Smooth muscle cell (in vitro differentiated cells): ENCODE results near the gene NT5C1A. TPM values are rescaled to one million over a fixed set of nuclear protein-coding genes. Genes with fewer than 3 reads are reported as not detected.

Experiments used
- DNase-seq: peaks from one replicate; lab custom pipeline; 2025; ENCODE audit not compliant: unreplicated experiment; lab: John Stamatoyannopoulos, UW
- H2AFZ ChIP-seq: fragments of 200-600 bp; sonication (generic); 2 replicates; pipeline ENCODE4 v1.6.0; 2016; ENCODE audit warnings: antibody characterized with exemption, low read depth, mild to moderate bottlenecking
- H3F3A ChIP-seq: fragments of 200-600 bp; sonication (generic); 2 replicates; pipeline ENCODE4 v1.6.0; 2017; ENCODE audit warnings: antibody characterized with exemption, low read depth
- H3K27ac ChIP-seq: fragments of 200-600 bp; sonication (generic); 2 replicates; pipeline ENCODE4 v1.5.1; 2016; ENCODE audit warnings: low read depth, mild to moderate bottlenecking
- H3K27me3 ChIP-seq: fragments of 200-600 bp; sonication (generic); 2 replicates; pipeline ENCODE4 v1.6.1; 2016; ENCODE audit warnings: low read depth, mild to moderate bottlenecking
- H3K36me3 ChIP-seq: fragments of 200-600 bp; sonication (generic); 2 replicates; pipeline ENCODE4 v1.5.1; 2016; ENCODE audit warnings: low read depth
- H3K4me1 ChIP-seq: fragments of 200-600 bp; sonication (generic); 2 replicates; pipeline ENCODE4 v1.5.1; 2016; ENCODE audit warnings: low read depth
- H3K4me2 ChIP-seq: fragments of 200-600 bp; sonication (generic); 2 replicates; pipeline ENCODE4 v1.6.0; 2016; ENCODE audit warnings: mild to moderate bottlenecking
- H3K4me3 ChIP-seq: fragments of 200-600 bp; sonication (generic); 2 replicates; pipeline ENCODE4 v1.5.1; 2016; ENCODE audit warnings: mild to moderate bottlenecking
- H3K79me2 ChIP-seq: fragments of 200-600 bp; sonication (generic); 2 replicates; pipeline ENCODE4 v1.6.0; 2016; ENCODE audit warnings: low read depth, mild to moderate bottlenecking
- H3K9ac ChIP-seq: fragments of 200-600 bp; sonication (generic); 2 replicates; pipeline ENCODE4 v1.6.0; 2016; ENCODE audit warnings: low read depth
- H3K9me3 ChIP-seq: fragments of 200-600 bp; sonication (generic); replicated peaks from 2 replicates; pipeline ENCODE4 v1.5.1; 2016; ENCODE audit warnings: low read depth
- H4K20me1 ChIP-seq: fragments of 200-600 bp; sonication (generic); 2 replicates; pipeline ENCODE4 v1.6.0; 2016; ENCODE audit warnings: low read depth
- WGBS: methylation state at CpG from one replicate; pipeline ENCODE4 v1.1.7; 2016; ENCODE audit warnings: low lambda C conversion rate; 5-methylcytosine and 5-hydroxymethylcytosine counted together
- polyA plus RNA-seq: library from polyadenylated mRNA; unstranded; fragments of >200 nt; fragmentation: Nextera tagmentation; extraction: Ambion mirVana; gene quantifications from 2 replicates; pipeline ENCODE4 v1.2.1, GENCODE V29; 2016
- total RNA-seq: library from RNA; depleted of rRNA; stranded (reverse); fragments of >200 nt; gene quantifications from 2 replicates; pipeline ENCODE4 v1.2.3, GENCODE V29; 2014
- TF ChIP-seq, protein P1 (sequence below): fragments of 200-600 bp; sonication (generic); IDR thresholded peaks from 2 replicates; pipeline ENCODE4 v1.5.1; 2017; ENCODE audit warnings: borderline replicate concordance, mild to moderate bottlenecking, antibody characterized with exemption; ENCODE audit not compliant: insufficient read depth, poor library complexity, severe bottlenecking

NT5C1A gene
- total and polyA plus RNA-seq, 2 experiments from 2014 or later = not detected

DNA sequence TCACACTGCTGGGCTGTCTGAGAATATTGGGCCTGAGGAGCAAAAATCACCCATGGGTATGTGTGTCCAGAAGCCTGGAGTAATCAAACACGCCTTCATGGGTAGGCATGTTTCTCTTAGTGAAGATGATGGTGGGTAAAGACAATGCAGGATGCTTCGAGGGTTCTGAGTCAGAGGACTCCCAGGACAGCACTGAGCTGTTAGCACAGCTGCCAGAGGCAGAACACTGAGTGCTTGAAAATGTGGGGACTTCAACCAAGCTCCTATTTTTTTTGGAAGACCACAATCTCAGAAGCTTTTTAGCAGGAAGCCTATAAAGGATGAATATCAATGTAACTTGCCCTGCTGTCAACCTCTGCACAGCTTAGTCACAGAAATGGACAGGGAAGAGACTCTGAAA is 7.9 kb upstream of the NT5C1A start:
- Histone ChIP-seq H3K9ac (no peak overlapping the region), H3F3A (no peaks in the 10 kb centered on the region)
- 56% methylated on average over 2 of the region's 2 CpGs for WGBS

GRCh38 chr1:39678889-39679288 is 7.0 kb upstream of the NT5C1A start:
- H3K27me3 ChIP-seq = peaks cover 92% of the 10 kb centered on the region
- TF ChIP-seq, protein P1, sequence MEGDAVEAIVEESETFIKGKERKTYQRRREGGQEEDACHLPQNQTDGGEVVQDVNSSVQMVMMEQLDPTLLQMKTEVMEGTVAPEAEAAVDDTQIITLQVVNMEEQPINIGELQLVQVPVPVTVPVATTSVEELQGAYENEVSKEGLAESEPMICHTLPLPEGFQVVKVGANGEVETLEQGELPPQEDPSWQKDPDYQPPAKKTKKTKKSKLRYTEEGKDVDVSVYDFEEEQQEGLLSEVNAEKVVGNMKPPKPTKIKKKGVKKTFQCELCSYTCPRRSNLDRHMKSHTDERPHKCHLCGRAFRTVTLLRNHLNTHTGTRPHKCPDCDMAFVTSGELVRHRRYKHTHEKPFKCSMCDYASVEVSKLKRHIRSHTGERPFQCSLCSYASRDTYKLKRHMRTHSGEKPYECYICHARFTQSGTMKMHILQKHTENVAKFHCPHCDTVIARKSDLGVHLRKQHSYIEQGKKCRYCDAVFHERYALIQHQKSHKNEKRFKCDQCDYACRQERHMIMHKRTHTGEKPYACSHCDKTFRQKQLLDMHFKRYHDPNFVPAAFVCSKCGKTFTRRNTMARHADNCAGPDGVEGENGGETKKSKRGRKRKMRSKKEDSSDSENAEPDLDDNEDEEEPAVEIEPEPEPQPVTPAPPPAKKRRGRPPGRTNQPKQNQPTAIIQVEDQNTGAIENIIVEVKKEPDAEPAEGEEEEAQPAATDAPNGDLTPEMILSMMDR = no peak
- no peaks in the 10 kb centered on the region for H3K79me2 ChIP-seq
- no peaks in the 10 kb centered on the region for H3K9me3 ChIP-seq
- no peaks in the 10 kb centered on the region for H3F3A ChIP-seq
- H3K9ac ChIP-seq = no peak overlapping the region
- no peaks in the 10 kb centered on the region for H3K4me1 ChIP-seq
- no peaks in the 10 kb centered on the region for H4K20me1 ChIP-seq
- WGBS = 54% methylated on average over 2 of the region's 2 CpGs
- no peak overlapping the region for H3K4me2 ChIP-seq
- no peak overlapping the region for H3K4me3 ChIP-seq
- no peak overlapping the region for H3K27ac ChIP-seq
- H3K36me3 ChIP-seq = no peaks in the 10 kb centered on the region
- no peak for DNase-seq
- no peak overlapping the region for H2AFZ ChIP-seq

More for the DNA sequence above, 7.9 kb upstream of the NT5C1A start:
- Histone ChIP-seq H3K27ac (no peak overlapping the region), H3K79me2 (no peaks in the 10 kb centered on the region), H3K36me3 (no peaks in the 10 kb centered on the region), H3K27me3 (peaks cover 92% of the 10 kb centered on the region), H2AFZ (no peak overlapping the region), H3K4me3 (no peak overlapping the region), H3K9me3 (no peaks in the 10 kb centered on the region), H3K4me1 (no peaks in the 10 kb centered on the region), H3K4me2 (no peak overlapping the region), H4K20me1 (no peaks in the 10 kb centered on the region)
- DNase-seq = no peak
- TF ChIP-seq, protein P1 = no peak

- H2AFZ ChIP-seq = no peak overlapping the region
- no peaks in the 10 kb centered on the region for H4K20me1 ChIP-seq
- no peaks in the 10 kb centered on the region for H3F3A ChIP-seq
- TF ChIP-seq, protein P1 = no peak
- H3K4me1 ChIP-seq = no peaks in the 10 kb centered on the region
- 78% methylated on average over 4 of the region's 4 CpGs for WGBS
- H3K4me3 ChIP-seq = no peak overlapping the region
- H3K79me2 ChIP-seq = no peaks in the 10 kb centered on the region
- no peaks in the 10 kb centered on the region for H3K36me3 ChIP-seq
- DNase-seq = no peak
- no peak overlapping the region for H3K27ac ChIP-seq
- H3K27me3 ChIP-seq = peaks cover 92% of the 10 kb centered on the region
- no peaks in the 10 kb centered on the region for H3K9me3 ChIP-seq
- H3K9ac ChIP-seq = no peak overlapping the region
- no peak overlapping the region for H3K4me2 ChIP-seq
Measured at GRCh38 chr1:39677645-39678044, 5.7 kb upstream of the NT5C1A start.

DNA sequence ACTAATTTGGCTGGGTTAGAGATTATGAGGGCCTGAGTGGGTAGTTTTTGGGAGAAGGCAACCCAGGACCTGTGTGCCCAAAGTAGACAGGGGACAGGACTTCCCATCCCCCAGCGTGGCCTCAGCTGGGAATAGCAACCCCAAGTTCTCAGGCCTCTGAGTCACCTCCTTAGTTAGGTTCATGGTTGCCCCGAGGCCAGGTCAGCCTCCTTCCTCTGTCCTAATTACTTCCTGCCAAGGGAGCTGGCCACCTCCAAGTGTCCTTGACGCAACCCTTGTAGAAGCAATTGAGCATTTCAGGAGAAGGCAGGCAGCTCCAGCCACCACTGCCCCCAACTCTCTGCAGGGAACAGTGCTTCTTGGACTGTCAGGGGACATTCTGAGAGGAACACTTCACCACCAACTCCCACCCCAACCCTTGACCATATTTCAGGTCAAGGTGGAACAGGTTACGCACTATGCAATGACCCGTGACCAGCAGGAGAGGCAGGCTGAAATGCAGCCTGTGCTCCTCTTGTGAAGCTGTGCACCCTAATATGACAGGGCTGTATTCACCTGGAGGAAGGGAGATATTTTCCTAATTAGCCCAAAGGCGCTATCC is 5.1 kb upstream of the NT5C1A start:
- H4K20me1 ChIP-seq = no peaks in the 10 kb centered on the region
- no peaks in the 10 kb centered on the region for H3F3A ChIP-seq
- no peak overlapping the region for H2AFZ ChIP-seq
- WGBS = 82% methylated on average over 6 of the region's 6 CpGs
- H3K27me3 ChIP-seq = peaks cover 92% of the 10 kb centered on the region
- H3K9me3 ChIP-seq = no peaks in the 10 kb centered on the region
- H3K4me1 ChIP-seq = no peaks in the 10 kb centered on the region
- H3K79me2 ChIP-seq = no peaks in the 10 kb centered on the region
- no peak overlapping the region for H3K4me2 ChIP-seq
- no peak overlapping the region for H3K9ac ChIP-seq
- no peak overlapping the region for H3K4me3 ChIP-seq
- TF ChIP-seq, protein P1 = no peak
- no peak for DNase-seq
- no peak overlapping the region for H3K27ac ChIP-seq
- no peaks in the 10 kb centered on the region for H3K36me3 ChIP-seq
